ENCODE results near the gene C13orf46.
"Not testable (repeated sequence)": the region's sequence is repeated elsewhere in the genome, so short reads cannot be mapped to it uniquely, and the experiment has no call there.

Gene C13orf46

GRCh38 chr13:113973218-113974164 is at the start of gene C13orf46:
Gene C13orf46 (minus strand): TSS chr13:113974076. CDS start chr13:113973997, 79 bp downstream.
- no peak for TF ChIP-seq ZFX (IDR thresholded peaks at IDR 0.05; ENCODE audit: borderline replicate concordance)
- TF ChIP-seq, protein P1, sequence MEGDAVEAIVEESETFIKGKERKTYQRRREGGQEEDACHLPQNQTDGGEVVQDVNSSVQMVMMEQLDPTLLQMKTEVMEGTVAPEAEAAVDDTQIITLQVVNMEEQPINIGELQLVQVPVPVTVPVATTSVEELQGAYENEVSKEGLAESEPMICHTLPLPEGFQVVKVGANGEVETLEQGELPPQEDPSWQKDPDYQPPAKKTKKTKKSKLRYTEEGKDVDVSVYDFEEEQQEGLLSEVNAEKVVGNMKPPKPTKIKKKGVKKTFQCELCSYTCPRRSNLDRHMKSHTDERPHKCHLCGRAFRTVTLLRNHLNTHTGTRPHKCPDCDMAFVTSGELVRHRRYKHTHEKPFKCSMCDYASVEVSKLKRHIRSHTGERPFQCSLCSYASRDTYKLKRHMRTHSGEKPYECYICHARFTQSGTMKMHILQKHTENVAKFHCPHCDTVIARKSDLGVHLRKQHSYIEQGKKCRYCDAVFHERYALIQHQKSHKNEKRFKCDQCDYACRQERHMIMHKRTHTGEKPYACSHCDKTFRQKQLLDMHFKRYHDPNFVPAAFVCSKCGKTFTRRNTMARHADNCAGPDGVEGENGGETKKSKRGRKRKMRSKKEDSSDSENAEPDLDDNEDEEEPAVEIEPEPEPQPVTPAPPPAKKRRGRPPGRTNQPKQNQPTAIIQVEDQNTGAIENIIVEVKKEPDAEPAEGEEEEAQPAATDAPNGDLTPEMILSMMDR (IDR thresholded peaks at IDR 0.05): no peak
- no peak within 1 kb of the TSS for H3K27ac ChIP-seq

DNA sequence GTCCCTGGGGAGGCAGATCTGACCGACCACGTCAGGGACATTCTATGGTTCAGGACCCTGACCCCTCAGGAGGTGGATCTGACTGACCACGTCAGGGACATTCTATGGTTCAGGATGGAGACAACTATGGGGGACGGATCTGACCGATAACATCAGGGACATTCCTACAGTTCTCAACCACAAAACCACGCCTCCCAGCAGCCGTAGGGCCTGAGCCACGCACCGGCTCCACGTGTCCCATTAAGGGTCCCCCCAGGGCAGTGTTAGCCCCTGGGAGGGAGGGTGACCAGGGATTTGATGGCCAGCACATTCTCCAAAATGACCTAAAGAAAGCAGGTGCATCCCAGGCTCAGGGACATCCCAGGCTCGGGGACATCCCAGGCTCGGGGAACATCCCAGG is 49.0 kb upstream of the C13orf46 start:
- TF ChIP-seq ZFX (IDR thresholded peaks at IDR 0.05; ENCODE audit: borderline replicate concordance): no peak
- TF ChIP-seq, protein P1 (IDR thresholded peaks at IDR 0.05): no peak
- no peak overlapping the region for H3K27ac ChIP-seq

DNA sequence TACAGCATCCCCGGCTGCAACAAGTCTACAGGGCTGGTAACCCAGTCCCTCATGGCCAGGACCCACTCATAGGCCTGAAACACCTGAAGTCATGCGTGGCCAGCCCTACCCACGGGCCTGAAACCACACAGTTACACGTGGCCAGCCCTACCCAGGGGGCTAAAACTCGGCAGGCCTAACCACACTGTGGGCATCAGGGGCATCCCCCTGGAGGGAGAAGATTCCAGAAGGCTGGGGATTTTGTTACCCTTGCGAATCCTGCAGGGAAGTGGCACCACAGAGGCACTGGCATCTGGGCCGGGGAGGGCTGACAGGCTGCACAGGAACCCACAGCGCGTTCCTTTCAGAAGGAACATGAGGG is 48.4 kb upstream of the C13orf46 start:
- no peak overlapping the region for H3K27ac ChIP-seq
- TF ChIP-seq, protein P1 (IDR thresholded peaks at IDR 0.05): no peak
- no peak for TF ChIP-seq ZFX (IDR thresholded peaks at IDR 0.05; ENCODE audit: borderline replicate concordance)

DNA sequence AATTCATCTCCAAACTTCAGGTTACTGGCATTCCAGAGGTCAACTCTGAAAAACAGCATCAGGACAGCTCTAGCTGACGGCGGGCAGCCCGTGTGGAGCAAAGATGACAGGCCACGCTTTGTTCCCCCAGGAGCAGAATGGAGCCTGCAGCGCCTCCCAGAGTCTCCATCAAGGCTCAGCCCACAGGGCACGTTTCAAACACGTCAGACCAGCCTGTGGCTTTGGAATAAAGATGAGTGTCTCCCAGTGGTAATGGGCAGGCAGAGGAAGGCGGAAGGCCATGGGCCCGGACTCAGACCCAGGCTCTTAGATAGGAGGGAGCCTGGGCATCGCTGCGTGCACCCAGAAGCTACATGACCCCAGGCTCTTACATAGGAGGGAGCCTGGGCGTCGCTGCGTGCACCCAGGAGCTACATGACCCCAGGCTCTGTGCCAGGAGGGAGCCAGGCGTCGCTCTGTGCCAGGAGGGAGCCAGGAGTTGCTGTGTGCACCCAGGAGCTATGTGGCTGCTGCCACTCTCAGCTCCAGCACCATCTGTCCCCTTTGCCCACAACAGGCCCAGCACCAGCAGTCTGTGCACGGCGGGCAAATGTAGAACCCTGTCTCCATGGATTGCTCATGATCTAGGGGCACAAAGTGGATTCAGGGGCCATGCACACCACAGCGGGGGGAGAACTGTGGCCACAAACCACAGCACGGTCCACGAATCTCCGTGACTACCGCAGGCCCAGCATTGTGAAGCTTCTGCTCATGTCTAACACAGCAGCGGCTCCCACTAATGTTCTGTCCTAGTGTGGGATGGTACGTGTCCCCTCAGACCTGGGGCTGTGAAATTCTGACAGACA is 47.8 kb upstream of the C13orf46 start:
- no peak overlapping the region for H3K27ac ChIP-seq
- TF ChIP-seq ZFX (IDR thresholded peaks at IDR 0.05; ENCODE audit: borderline replicate concordance): no peak
- TF ChIP-seq, protein P1 (IDR thresholded peaks at IDR 0.05): no peak

GRCh38 chr13:114020750-114021463 is 47.0 kb upstream of the C13orf46 start:
- H3K27ac ChIP-seq: no peak overlapping the region
- no peak for TF ChIP-seq ZFX (IDR thresholded peaks at IDR 0.05; ENCODE audit: borderline replicate concordance)
- TF ChIP-seq, protein P1 (IDR thresholded peaks at IDR 0.05): no peak

GRCh38 chr13:114020134-114020533 is 46.3 kb upstream of the C13orf46 start:
- H3K27ac ChIP-seq: not testable (repeated sequence)

DNA sequence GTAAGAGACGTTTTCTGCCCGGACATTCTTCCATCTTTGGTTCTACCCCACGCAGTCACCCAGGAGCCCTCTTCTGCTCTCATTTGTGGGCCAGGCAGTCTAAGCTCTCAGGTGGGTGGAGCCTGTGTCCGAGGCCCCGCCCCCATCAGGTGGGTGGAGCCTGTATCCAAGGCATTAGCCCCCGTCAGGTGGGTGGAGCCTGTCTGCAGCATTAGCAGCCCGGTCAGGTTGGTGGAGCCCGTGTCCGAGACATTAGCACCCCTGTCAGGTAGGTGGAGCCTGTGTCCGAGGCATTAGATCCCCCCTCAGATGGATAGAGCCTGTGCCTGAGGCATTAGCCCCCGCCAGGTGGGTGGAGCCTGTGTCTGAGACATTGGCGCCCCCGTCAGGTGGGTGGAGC is 45.5 kb upstream of the C13orf46 start:
- no peak for TF ChIP-seq ZFX (IDR thresholded peaks at IDR 0.05; ENCODE audit: borderline replicate concordance)
- TF ChIP-seq, protein P1 (IDR thresholded peaks at IDR 0.05): no peak
- no peak overlapping the region for H3K27ac ChIP-seq

Measured in 22Rv1 (cell line).